HG03354 (cell line): Measurements from ENCODE around the gene CD151.

ENCODE experiments used
- ATAC-seq: cut with Tn5 transposase; IDR thresholded peaks from one replicate; pipeline ENCODE4 v1.9.1; 2021; ENCODE audit warnings: mild to moderate bottlenecking; ENCODE audit not compliant: unreplicated experiment, poor library complexity, severe bottlenecking

Gene CD151

DNA sequence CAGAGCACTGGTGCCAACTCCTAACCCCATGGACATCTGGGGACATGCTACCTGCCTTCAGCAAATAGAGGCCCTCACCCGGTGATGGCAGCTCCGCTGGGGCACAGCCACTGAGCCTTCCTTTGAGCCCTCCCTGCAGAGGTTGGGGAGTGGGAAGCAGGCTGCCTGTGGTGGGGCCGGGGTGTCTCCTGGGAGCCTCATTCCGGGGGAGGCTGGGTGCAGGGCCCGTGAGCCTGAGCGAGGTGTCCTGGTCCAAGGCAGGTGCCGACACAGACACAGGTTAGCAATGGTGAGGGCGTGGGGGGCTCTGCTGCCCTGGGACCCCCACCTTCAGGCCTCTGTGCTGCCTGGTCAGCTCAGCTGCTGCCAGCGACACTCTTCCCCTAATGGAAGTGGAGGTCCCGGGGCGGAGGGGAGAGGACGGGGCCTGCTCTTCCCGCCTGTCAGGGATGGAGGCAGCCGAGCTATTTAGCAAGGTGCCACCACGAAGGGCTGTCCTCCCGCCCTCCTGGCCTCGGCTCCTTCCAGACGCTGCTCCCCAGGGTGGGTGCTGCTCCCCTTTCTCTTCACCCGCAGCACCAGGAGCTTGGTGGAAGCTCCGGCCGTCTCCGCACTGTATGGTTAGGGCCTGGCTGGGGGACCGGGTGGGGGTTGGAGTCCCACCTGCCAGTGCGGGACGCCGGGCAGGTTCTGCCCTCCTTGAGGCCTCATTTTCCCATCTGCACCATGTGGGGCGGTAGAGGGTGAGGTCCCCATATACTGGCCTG, 21.1 kb downstream of the CD151 start:
- no peak for ATAC-seq

DNA sequence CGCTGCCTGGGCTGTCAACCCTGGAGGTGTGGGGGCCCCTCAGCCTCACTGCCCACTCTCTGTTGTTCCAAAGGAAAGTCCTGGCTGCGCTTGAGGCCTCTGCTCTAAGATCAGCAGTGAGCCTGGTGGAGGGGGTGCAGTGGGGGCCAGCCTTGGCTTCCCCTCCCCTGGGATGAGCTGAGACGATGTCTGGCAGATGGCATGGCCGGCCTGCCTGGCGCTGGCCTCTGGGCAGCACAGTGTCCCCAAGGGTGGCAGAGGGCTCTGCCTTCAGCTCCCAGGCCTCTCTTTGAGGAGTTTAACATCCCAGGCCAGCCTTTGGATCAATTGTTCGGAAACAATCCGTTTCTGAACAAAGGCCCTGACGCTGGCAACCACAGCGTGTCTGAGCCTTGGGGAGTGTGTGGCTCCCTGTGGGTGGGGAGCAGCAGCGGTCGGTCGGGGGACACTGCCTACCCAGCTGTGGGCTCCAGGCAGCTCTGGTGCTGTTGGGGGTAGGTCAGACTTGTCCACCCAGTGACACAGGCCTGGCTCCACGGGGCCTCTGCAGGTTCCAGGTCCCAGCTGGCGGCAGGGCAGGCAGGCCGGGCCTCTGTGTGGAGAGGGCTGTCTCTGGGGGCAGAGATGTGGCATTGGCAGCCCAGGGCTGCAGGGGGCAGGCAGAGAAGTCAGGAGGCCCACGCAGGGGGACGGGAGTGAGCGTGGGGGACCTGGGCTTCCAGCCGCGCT, 22.0 kb downstream of the CD151 start:
- no peak for ATAC-seq

DNA sequence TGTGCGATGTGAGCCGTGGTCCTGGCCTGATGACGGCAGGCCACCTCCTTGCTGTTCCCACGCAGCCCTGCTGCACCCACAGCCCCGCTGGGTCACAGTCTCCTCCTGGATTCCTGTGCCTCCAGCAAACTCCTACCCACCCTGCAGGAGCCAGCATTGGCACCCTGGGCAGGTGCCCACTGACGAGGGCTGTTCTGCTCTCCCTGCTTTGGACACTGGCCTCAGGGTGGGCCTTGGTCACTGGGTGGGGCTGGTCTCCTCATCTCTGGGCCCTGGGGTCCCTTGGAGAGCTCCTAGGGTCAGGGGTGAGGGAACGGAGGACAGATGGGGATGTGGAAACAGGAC, 22.6 kb downstream of the CD151 start:
- ATAC-seq, result no peak

DNA sequence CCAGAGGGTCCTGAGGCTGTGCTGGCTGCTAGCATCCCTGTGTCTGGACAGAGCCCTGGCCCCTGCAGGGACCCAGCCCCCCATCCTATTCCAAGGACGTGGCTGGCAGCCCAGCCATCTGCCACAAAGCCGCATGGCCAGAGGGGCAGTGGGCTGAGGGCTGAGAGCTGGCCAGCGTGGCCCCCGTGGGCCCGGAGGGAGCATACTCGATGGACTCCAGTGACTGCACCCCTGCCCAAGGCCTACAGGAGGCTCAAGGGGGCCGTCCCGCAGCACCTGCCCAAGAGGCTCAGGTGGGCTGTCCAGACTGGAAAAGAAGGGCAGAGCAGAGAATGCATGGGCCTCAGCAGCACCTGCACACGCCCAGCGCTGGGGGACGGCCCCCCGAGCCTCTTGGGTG, 23.0 kb downstream of the CD151 start:
- ATAC-seq, result no peak

DNA sequence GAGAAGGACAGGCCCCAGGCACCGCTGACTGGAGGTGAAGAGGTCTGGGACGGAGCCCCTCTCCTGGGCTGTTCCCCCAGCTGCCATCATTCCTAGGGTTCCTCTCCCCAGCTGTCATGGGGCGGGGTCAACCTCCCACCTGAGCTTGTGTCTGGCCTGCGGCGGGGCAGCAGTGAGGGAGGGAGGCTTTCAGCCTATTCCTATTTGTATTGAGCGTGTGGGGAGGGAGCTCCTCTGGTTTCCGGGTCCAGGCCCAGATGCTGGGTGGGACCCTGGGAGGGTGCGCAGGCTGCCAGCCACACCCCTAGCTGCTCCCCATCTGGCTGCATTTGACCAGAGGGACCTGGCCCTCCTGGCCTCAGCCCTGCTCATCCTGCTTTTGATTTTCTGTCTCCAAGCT, 23.6 kb downstream of the CD151 start:
- ATAC-seq, result no peak

DNA sequence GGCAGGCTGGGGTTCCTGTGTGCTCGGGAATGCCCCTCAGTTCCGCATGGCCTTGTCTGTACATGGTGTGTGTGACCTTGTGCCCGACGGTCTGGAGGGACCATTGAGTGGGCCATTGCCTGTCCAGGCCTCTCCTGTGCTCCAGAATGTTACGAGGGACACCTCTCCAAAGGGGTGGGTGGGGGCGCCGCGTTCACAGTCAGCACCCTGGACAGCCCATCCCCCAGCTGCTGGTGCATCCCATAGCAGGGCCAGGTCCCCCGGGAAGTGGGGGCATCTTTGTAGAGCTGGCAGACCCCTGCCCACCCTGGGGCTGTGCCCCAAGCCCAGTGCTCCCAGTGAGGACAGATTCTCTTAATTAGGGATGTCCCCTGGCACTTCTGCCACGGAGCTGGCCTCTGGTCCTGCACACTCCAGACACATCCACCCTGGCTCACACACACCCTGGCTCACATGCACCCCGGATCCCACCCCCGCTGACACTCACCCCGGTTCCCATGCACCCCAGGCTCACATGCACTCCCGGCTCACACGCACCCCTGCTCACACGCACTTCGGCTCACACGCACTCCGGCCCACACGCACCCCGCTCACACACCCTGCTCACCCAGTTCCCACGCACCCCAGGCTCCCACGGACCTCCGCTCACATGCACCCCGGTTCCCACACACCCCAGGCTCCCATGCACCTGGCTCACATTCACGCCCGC, 25.5 kb downstream of the CD151 start:
- no peak for ATAC-seq

DNA sequence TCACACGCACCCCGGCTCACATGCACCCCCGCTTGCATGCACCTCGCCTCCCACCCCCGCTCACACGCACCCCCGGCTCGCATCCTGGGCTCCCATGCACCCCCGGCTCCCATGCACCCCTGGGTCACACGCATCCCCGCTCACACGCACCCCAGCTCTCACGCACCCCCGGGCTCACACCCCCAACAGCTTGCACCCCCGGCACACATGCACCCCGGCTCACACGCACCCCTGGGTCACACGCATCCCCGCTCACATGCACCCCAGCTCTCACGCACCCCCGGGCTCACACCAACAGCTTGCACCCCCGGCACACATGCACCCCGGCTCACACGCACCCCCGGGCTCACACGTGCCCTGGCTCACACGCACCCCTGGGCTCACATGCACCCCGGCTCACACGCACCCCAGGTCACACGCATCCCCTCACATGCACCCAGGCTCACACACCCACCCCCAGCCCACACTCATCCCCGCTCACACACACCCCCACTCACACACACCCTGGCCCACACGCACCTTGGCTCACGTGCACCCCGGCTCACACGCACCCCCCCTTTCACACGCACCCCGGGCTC, 26.1 kb downstream of the CD151 start:
- no peak for ATAC-seq

DNA sequence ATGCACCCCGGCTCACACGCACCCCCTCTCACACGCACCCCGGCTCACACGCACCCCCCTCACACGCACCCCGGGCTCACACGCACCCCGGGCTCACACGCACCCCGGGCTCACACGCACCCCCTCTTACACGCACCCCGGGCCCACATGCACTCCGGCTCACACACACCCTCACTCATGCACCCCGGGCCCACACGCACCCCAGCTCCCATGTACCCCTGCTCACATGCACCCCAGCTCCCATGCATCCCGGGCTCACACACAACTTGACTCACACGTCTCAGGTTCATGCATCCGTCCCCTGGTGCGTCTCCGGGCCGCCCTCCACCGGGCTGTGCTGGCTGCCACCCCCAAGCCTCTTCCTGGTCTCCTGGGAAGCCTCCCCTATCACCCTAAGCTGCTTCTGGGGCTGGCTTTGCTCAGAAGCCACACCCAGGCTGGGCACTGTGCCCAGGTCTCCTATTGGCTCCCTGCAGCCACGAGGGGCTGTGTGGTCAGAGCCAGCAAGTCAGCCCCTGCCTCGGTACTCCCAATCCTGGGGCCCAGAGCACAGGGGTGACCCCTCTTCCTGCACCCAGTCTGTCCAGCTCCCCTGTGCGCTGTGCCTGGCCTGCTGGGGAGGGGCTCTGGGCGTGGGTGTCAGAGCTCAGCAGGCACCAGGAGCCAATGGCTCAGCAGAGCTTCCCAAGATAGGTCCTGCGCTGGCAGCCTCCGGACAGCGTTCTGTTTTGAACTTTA, 26.8 kb downstream of the CD151 start:
- ATAC-seq, result no peak

DNA sequence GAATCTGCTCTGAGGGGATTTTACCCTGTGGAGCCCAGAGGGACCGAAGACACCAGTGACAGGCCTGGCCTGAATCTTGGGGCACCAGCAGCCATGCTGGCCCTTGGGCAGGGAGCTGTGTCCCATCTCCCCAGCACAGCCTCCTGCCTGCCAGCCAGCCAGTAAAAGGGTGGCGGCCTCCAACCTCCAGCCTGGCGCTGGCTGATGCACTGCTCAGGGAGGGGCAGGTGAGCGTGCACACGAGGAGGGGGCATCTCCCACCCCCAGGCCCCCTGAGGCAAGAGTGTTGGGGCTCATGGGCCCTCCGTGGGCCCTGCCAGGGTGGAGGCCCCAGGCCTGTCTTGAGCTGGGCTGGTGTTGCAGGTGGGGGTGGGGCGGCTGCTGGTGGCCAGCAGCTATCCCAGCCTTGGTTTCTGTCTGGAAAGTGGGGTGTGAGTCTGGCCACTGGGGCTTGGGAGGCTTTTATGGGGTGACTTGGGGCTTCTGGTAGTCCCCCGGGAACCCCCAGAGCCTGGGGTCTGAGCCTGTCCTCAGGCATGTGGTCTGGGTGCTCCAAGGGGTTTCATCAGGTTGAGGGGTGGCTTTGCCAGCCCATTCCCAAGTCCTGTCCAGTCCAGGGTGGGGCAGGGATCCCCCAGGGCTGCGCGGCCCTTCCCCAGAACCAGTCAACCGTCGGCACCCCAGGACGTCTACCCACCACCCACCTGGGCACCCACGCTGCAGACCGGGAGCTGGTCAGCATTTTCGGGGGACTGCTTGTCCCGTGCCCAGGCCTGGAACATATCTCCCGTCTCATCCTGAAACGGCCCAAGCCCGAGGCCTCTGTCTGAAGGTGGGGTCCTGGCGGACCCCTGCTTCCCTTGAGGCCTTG, 27.7 kb downstream of the CD151 start:
- ATAC-seq, result no peak

DNA sequence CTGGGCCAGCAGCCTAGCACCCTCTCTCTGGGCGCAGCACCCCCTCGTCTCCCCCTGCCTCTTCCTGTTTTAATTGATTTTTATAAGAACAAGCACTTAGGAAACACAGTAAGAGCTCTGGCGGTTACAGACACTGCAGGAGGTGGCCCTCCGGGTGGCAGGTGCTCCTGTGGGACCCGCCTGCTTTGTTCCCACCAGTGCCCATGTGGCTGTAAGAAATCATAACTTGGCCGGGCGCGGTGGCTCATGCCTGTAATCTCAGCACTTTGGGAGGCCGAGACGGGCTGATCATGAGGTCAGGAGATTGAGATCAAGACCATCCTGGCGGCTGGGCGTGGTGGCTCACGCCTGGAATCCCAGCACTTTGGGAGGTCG, 28.3 kb downstream of the CD151 start:
- no peak for ATAC-seq

DNA sequence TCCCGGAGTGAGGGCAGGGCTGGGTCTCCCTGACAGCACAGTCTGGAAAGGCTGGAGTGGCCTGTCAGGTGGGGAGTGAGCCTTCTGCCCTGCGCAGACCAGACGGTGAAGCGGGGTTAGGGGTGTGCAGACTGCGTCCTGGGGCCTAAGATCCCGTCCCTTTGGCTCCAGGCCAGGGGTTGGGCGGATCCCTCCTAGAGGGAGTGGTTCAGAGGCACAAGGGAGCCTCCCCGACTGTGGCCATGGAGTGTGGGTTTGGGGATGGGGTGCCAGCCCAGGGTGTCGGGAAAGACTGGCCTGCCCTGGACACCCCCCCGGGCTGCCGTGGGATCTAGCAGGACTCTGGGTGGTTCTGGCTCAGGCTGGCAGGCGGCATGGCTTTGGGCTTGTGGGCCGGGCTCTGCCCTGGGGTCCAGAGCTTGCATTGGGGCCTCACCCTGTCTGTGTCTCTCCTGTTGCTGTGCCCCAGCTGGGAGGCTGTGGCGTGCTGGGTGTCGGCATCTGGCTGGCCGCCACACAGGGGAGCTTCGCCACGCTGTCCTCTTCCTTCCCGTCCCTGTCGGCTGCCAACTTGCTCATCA, 29.4 kb downstream of the CD151 start:
- no peak for ATAC-seq

DNA sequence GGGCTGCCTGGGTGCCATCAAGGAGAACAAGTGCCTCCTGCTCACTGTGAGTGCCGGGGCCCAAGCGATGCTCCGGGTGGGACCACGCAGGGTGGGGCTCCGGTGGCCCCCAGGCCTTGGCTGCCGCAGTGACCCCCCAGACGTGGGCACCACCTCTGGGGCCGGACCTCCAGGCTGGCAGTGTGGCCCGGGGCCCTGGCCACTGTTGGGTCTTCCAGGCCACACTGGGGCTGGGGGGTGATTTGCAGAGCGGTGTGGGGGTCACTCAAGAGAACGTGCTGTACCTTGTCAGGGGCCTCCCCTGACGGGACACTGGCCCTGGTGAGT, 29.9 kb downstream of the CD151 start:
- no peak for ATAC-seq

DNA sequence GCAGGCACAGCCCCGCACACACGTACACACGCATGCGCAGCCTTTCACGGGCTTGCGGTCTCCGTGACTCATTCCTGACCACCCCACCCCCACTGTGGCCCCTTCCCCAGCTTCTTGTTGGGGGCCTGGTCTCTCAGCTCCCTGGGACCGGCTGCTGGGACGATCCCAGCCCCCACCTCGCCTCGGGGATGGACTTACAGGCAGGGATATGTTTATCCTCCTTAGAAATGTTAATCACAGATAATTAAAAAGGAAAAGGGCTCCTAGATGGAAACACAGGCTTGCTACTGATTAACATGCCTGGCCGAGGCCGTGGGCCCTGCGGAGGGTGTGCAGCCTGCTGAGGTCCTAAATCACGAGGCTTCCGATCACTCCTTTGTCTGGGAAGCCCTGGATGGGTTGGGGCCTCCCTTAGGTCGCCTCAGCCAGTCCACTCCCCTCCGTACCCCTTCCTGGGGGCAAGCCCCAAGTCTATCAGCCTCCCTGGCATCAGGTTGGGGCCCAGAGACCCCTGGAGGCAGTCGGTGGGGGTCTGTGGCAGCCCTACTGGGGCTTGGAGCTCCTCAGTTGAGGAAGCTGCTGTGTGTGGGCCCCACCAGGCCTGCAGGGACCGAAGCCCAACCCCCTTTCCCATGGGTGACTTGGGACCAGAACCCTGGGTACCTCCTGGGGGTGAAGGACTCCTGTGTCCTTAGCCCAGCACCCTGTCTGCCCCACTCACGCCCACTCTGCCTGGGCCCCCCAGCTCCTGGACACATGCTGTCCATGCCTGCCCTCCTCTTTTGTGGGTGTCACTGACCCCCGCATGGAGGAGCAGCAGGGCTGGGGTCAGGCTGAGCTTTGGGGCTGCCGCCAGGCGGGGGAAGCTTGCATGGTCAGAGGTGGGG, 30.5 kb downstream of the CD151 start:
- ATAC-seq, result no peak

DNA sequence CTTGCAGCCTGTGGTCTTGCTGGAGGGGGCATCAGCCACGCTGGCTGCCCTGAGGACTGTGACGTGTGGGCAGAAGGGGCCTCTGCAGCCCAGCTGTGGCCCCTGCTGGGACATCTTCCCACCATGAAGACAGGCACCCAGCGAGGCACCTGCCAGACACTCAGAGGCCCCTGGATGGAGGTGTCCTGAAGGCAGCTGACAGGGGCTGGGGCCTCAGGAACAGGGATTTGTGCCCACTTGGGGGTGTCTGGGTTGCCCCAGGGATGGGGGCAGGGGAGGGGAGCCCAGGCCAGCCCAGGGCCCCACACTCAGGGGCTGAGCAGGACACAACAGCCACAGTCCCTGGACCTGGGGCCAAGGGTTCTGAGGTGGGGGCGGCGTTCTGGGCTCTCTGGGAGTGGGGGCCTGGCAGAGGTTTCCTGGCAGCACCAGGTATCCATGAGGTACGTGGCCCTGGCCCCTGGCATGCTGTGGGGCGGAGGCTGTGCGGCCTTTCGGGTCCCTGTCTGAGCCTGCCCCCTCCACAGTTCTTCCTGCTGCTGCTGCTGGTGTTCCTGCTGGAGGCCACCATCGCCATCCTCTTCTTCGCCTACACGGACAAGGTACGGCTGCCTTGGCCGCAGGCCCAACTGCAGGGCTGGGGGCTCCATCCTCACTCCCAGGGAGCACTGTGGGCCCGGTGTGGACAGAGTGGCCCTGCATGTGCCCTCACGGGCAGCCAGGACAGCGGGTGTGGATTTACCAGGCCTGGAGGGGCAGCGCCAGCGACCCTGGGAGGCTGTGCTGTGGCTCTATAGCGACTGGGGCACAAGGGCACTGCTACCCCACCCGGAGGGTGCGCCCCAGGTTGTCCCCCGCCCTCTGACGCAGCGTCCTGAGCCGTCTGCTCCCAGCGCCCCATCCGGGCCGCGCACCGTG, 31.4 kb downstream of the CD151 start:
- no peak for ATAC-seq

DNA sequence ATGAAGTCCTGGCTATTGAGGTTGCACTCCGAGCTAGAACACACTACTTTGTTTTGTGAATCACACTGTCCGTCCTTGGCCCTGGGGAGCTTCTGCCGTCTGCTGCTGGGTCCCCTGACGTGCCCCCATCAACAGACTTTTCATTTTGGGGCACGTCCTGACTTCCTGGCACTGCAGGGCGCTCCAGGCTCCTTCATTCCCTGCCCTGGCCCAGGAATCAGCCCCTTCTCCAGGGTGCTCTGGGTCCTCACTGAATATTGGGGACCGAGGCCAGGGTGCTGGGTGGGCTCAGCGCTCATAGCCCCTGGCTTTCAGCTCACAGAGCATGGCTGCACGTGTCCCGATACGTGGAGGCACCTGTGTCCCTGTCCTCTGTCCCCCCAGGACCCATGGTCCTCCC, 32.1 kb downstream of the CD151 start:
- no peak for ATAC-seq

DNA sequence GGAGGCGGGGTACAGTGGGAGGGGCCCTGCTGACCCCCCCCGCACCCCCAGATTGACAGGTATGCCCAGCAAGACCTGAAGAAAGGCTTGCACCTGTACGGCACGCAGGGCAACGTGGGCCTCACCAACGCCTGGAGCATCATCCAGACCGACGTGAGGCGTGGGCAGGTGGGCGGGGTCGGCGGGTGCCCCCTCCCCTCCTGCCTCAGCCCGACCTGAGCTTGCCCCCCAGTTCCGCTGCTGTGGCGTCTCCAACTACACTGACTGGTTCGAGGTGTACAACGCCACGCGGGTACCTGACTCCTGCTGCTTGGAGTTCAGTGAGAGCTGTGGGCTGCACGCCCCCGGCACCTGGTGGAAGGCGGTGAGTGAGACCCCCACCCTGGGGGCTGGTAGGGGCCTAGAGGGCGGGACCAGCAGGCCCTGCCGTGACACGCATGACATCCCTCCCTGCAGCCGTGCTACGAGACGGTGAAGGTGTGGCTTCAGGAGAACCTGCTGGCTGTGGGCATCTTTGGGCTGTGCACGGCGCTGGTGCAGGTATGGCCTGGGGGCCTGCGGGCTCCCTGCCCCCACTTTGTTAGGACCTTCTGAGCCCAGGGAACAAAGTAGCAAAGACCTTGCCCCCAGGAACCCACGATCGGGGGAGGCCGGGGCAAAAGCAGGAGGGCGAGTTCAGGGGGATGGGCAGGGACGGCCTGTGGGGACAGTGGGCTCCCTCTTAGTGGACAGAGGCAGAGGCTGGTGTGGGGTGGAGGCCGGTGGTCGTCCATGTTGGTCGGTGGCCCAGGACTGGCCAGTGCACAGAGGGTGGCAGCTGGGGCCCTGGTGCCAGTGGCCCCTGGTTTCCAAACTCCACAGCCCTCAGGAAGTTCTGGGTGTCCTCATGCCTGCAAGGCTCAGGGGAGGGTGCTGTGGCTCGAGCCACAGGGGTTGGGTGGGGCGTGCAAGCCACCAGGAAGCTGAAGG, 33.0 kb downstream of the CD151 start:
- no peak for ATAC-seq
